HG03039 (cell line): ENCODE data around the gene GPN3.
"Not testable (repeated sequence)": the region's sequence is repeated elsewhere in the genome, so short reads cannot be mapped to it uniquely, and the experiment has no call there.

Experiments
- ATAC-seq: cut with Tn5 transposase; IDR thresholded peaks from one replicate; pipeline ENCODE4 v1.9.1; 2021; ENCODE audit warnings: mild to moderate bottlenecking, moderate library complexity; ENCODE audit not compliant: unreplicated experiment

The GPN3 gene

GRCh38 chr12:110468214-110469048, at the start of gene GPN3, which contains the start of gene FAM216A:
Gene GPN3 (minus strand): TSS chr12:110468257. CDS start chr12:110468203, 54 bp downstream.
Gene FAM216A (plus strand): TSS chr12:110468845. CDS start chr12:110468876, 31 bp downstream.
- peak; percentile 73 for ATAC-seq

- no peak for ATAC-seq
Measured at GRCh38 chr12:110516995-110517394, 48.9 kb upstream of the GPN3 start.

- ATAC-seq = no peak
Measured at GRCh38 chr12:110514363-110514762, 46.3 kb upstream of the GPN3 start.

- no peak for ATAC-seq
Measured at GRCh38 chr12:110513842-110514241, 45.8 kb upstream of the GPN3 start.

- no peak for ATAC-seq
Measured at GRCh38 chr12:110508071-110508586, 40.1 kb upstream of the GPN3 start.

- no peak for ATAC-seq
Measured at GRCh38 chr12:110505332-110505731, 37.3 kb upstream of the GPN3 start.

- ATAC-seq = no peak
Measured at GRCh38 chr12:110503432-110503831, 35.4 kb upstream of the GPN3 start.

GRCh38 chr12:110501752-110502738, 34.0 kb upstream of the GPN3 start, which contains the start of the genes RAD9B and VPS29:
Gene RAD9B (plus strand): TSS chr12:110502331. CDS start chr12:110502338, 7 bp downstream.
Gene VPS29 (minus strand): TSS chr12:110502111. CDS start chr12:110502051, 60 bp downstream.
- peak; percentile 89 for ATAC-seq

- ATAC-seq = no peak
Measured at GRCh38 chr12:110501399-110501751, 33.3 kb upstream of the GPN3 start.

GRCh38 chr12:110498984-110499706, 31.1 kb upstream of the GPN3 start:
- no peak for ATAC-seq

- ATAC-seq = no peak
Measured at GRCh38 chr12:110475426-110475825, 7.4 kb upstream of the GPN3 start.

- ATAC-seq = no peak
Measured at GRCh38 chr12:110467847-110468213, 227 bp downstream of the GPN3 start.

- no peak for ATAC-seq
Measured at GRCh38 chr12:110466791-110467190, 1.3 kb downstream of the GPN3 start.

GRCh38 chr12:110465765-110466164, 2.3 kb downstream of the GPN3 start:
- not testable (repeated sequence) for ATAC-seq

- no peak for ATAC-seq
Measured at GRCh38 chr12:110465024-110465423, 3.0 kb downstream of the GPN3 start.

GRCh38 chr12:110461189-110461588, 6.9 kb downstream of the GPN3 start:
- ATAC-seq = not testable (repeated sequence)

- ATAC-seq = no peak
Measured at GRCh38 chr12:110458756-110459155, 9.3 kb downstream of the GPN3 start.

GRCh38 chr12:110453569-110454296, 14.3 kb downstream of the GPN3 start:
- no peak for ATAC-seq

- no peak for ATAC-seq
Measured at GRCh38 chr12:110451263-110451662, 16.8 kb downstream of the GPN3 start.
